Measurements from ENCODE around the gene PLEKHA1.

GRCh38 chr10:122413327-122413726, 38.8 kb downstream of the PLEKHA1 start:
- TF ChIP-seq, protein P1, sequence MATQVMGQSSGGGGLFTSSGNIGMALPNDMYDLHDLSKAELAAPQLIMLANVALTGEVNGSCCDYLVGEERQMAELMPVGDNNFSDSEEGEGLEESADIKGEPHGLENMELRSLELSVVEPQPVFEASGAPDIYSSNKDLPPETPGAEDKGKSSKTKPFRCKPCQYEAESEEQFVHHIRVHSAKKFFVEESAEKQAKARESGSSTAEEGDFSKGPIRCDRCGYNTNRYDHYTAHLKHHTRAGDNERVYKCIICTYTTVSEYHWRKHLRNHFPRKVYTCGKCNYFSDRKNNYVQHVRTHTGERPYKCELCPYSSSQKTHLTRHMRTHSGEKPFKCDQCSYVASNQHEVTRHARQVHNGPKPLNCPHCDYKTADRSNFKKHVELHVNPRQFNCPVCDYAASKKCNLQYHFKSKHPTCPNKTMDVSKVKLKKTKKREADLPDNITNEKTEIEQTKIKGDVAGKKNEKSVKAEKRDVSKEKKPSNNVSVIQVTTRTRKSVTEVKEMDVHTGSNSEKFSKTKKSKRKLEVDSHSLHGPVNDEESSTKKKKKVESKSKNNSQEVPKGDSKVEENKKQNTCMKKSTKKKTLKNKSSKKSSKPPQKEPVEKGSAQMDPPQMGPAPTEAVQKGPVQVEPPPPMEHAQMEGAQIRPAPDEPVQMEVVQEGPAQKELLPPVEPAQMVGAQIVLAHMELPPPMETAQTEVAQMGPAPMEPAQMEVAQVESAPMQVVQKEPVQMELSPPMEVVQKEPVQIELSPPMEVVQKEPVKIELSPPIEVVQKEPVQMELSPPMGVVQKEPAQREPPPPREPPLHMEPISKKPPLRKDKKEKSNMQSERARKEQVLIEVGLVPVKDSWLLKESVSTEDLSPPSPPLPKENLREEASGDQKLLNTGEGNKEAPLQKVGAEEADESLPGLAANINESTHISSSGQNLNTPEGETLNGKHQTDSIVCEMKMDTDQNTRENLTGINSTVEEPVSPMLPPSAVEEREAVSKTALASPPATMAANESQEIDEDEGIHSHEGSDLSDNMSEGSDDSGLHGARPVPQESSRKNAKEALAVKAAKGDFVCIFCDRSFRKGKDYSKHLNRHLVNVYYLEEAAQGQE (IDR thresholded peaks at IDR 0.05; ENCODE audit: insufficient read depth in 1 of 2, low read depth in 2 of 2, low read length in 2 of 2): no peak
- no peak for TF ChIP-seq TAF1 (IDR thresholded peaks at IDR 0.05; ENCODE audit: borderline replicate concordance, insufficient read depth, low read length)
- no peak for TF ChIP-seq POLR2AphosphoS5 (IDR thresholded peaks at IDR 0.05; ENCODE audit: low read depth, low read length)
- no peak for TF ChIP-seq SIN3A (IDR thresholded peaks at IDR 0.05; ENCODE audit: borderline replicate concordance, insufficient read depth, low read length)
- no peak for TF ChIP-seq FOXP2 (optimal IDR thresholded peaks at IDR 0.05; ENCODE audit: borderline replicate concordance, extremely low read depth, extremely low read length, insufficient read depth)

Data from PFSK-1 (cell line).